ENCODE data around the gene CHSY1. TPM values are rescaled to one million over a fixed set of nuclear protein-coding genes. Genes with fewer than 3 reads are reported as not detected.

Gene CHSY1
- total and polyA plus RNA-seq, 2 donors (not counting 1 experiment from before 2014, with no cell fraction given) = 4.7 to 20.3 TPM

DNA sequence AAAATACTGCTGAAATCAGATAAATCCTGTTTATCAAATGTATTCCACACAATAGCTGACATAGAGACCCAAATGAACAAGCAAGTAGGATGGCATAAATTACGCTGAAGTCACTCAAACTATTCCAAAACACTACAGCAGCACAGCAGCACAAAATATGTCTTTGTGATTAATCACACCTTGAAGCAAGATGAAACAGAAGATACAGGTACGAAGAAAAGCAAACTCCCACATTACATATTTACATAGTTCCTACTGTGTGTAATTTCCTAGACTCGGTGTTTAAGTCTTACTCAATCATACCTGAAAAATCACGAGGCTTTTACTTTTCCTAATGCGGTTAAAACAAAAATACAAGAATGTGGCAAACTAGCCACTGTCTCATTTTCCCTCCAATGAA lies 38.3 kb downstream of the CHSY1 start:
- H3K4me1 Mint-ChIP-seq = peaks cover 56% of the 10 kb centered on the region
- Histone ChIP-seq H3K36me3 (replicated peaks in 1 of 2; ENCODE audit: control extremely low read depth in 1 of 2, control insufficient read depth in 1 of 2, extremely low read depth in 1 of 2, insufficient read depth in 2 of 2, low read length in 1 of 2) (peaks cover 0 to 6% of the 10 kb centered on the region in 2 experiments), H3K4me2 (replicated peaks; ENCODE audit: low read depth, low read length, poor library complexity, severe bottlenecking) (no peak overlapping the region), H3K9me3 (ENCODE audit: control extremely low read depth in 1 of 3, control insufficient read depth in 2 of 3, insufficient read depth in 1 of 3, low read length in 2 of 3) (no peaks in the 10 kb centered on the region), H3K4me3 (ENCODE audit: control extremely low read depth in 1 of 5, extremely low read depth in 1 of 5, insufficient read depth in 1 of 5, low read depth in 2 of 5, low read length in 4 of 5) (no peak overlapping the region), H3K27ac (ENCODE audit: low read length in 2 of 2) (no peak overlapping the region), H3K79me2 (ENCODE audit: control insufficient read depth, insufficient read depth, low read length) (peaks cover 82% of the 10 kb centered on the region), H3K9ac (ENCODE audit: low read length) (no peak overlapping the region), H3K4me1 (ENCODE audit: control insufficient read depth in 2 of 2, insufficient read depth in 2 of 2, low read length in 2 of 2) (peaks cover 0 to 4% of the 10 kb centered on the region in 2 donors), H4K20me1 (ENCODE audit: control insufficient read depth, insufficient read depth, low read length, poor library complexity, severe bottlenecking) (peaks cover 32% of the 10 kb centered on the region), H3K27me3 (replicated peaks in 1 of 4; ENCODE audit: control extremely low read depth in 1 of 4, control insufficient read depth in 3 of 4, insufficient read depth in 4 of 4, low read length in 3 of 4) (no peaks in the 10 kb centered on the region), H2AFZ (ENCODE audit: insufficient read depth, low read depth, low read length, poor library complexity, severe bottlenecking) (no peak overlapping the region)
- no peaks in the 10 kb centered on the region for H3K9me3 Mint-ChIP-seq (ENCODE audit: insufficient read depth)
- DNase-seq = no peak
- ChIA-PET CTCF (no interaction called here), POLR2A (no interaction called here)
- ATAC-seq (ENCODE audit: low read depth) = no peak
- no peaks in the 10 kb centered on the region for H3K27me3 Mint-ChIP-seq
- WGBS (ENCODE audit: insufficient coverage) = 100% methylated on average over 4 of the region's 5 CpGs
- no peak overlapping the region for H3K4me3 Mint-ChIP-seq
- intact Hi-C loops (cut with micrococcal nuclease) = no loop called here
- TF ChIP-seq EZH2 (IDR thresholded peaks at IDR 0.05; ENCODE audit: borderline replicate concordance, insufficient read depth, low read depth, low read length, poor library complexity, severe bottlenecking) = no peak
- TF ChIP-seq, protein P1, sequence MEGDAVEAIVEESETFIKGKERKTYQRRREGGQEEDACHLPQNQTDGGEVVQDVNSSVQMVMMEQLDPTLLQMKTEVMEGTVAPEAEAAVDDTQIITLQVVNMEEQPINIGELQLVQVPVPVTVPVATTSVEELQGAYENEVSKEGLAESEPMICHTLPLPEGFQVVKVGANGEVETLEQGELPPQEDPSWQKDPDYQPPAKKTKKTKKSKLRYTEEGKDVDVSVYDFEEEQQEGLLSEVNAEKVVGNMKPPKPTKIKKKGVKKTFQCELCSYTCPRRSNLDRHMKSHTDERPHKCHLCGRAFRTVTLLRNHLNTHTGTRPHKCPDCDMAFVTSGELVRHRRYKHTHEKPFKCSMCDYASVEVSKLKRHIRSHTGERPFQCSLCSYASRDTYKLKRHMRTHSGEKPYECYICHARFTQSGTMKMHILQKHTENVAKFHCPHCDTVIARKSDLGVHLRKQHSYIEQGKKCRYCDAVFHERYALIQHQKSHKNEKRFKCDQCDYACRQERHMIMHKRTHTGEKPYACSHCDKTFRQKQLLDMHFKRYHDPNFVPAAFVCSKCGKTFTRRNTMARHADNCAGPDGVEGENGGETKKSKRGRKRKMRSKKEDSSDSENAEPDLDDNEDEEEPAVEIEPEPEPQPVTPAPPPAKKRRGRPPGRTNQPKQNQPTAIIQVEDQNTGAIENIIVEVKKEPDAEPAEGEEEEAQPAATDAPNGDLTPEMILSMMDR (IDR thresholded peaks at IDR 0.05) = no peak
- H3K27ac Mint-ChIP-seq = no peak overlapping the region

DNA sequence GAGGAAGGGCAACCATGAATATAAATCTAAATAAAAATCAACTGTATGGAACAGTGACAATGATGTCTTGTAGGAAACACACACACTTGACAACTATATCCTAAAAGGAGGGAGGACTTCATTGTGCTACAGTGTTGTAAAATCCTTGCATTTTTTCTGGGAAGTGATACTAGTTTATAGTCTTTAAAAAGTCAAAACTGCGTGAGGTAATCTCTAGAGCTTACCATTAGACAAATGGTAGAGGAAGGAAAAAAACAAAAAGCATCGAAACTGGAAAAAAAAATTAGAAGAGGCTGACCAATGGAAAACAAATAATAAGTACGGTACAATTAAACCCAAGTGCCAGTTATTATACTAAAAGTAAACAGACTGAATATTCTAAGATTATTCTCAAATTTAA lies 38.7 kb downstream of the CHSY1 start:
- H3K27ac Mint-ChIP-seq = no peak overlapping the region
- no peak overlapping the region for H3K4me2 ChIP-seq (replicated peaks; ENCODE audit: low read depth, low read length, poor library complexity, severe bottlenecking)
- WGBS (ENCODE audit: insufficient coverage) = no CpG with 5 or more reads among the region's 3 CpGs
- peaks cover 83% of the 10 kb centered on the region for H3K79me2 ChIP-seq (ENCODE audit: control insufficient read depth, insufficient read depth, low read length)
- peaks cover 56% of the 10 kb centered on the region for H3K4me1 Mint-ChIP-seq
- H3K27ac ChIP-seq (ENCODE audit: low read length in 2 of 2) = no peak overlapping the region
- H3K4me3 ChIP-seq (ENCODE audit: control extremely low read depth in 1 of 5, extremely low read depth in 1 of 5, insufficient read depth in 1 of 5, low read depth in 2 of 5, low read length in 4 of 5) = no peak overlapping the region
- peaks cover 0 to 4% of the 10 kb centered on the region in 2 donors for H3K4me1 ChIP-seq (ENCODE audit: control insufficient read depth in 2 of 2, insufficient read depth in 2 of 2, low read length in 2 of 2)
- H3K36me3 ChIP-seq (replicated peaks in 1 of 2; ENCODE audit: control extremely low read depth in 1 of 2, control insufficient read depth in 1 of 2, extremely low read depth in 1 of 2, insufficient read depth in 2 of 2, low read length in 1 of 2) = peaks cover 0 to 6% of the 10 kb centered on the region in 2 experiments
- intact Hi-C loops (cut with micrococcal nuclease) = no loop called here
- no peaks in the 10 kb centered on the region for H3K27me3 Mint-ChIP-seq
- H4K20me1 ChIP-seq (ENCODE audit: control insufficient read depth, insufficient read depth, low read length, poor library complexity, severe bottlenecking) = peaks cover 32% of the 10 kb centered on the region
- TF ChIP-seq, protein P1 (IDR thresholded peaks at IDR 0.05) = no peak
- TF ChIP-seq EZH2 (IDR thresholded peaks at IDR 0.05; ENCODE audit: borderline replicate concordance, insufficient read depth, low read depth, low read length, poor library complexity, severe bottlenecking) = no peak
- no peaks in the 10 kb centered on the region for H3K9me3 Mint-ChIP-seq (ENCODE audit: insufficient read depth)
- no peak overlapping the region for H2AFZ ChIP-seq (ENCODE audit: insufficient read depth, low read depth, low read length, poor library complexity, severe bottlenecking)
- no peak for ATAC-seq (ENCODE audit: low read depth)
- ChIA-PET POLR2A (no interaction called here), CTCF (no interaction called here)
- H3K27me3 ChIP-seq (replicated peaks in 1 of 4; ENCODE audit: control extremely low read depth in 1 of 4, control insufficient read depth in 3 of 4, insufficient read depth in 4 of 4, low read length in 3 of 4) = no peaks in the 10 kb centered on the region
- H3K9me3 ChIP-seq (ENCODE audit: control extremely low read depth in 1 of 3, control insufficient read depth in 2 of 3, insufficient read depth in 1 of 3, low read length in 2 of 3) = no peaks in the 10 kb centered on the region
- no peak overlapping the region for H3K9ac ChIP-seq (ENCODE audit: low read length)
- H3K4me3 Mint-ChIP-seq = no peak overlapping the region
- DNase-seq = no peak
